Chondrocyte (in vitro differentiated cells): Measurements from ENCODE around the gene PDRG1. TPM values are rescaled to one million over a fixed set of nuclear protein-coding genes. Genes with fewer than 3 reads are reported as not detected.

Experiments
- DNase-seq: peaks from one replicate; pipeline ENCODE4 v3.0.0; 2021; ENCODE audit warnings: mixed read lengths, low spot score
- H3K27ac Mint-ChIP-seq: one replicate; pipeline ENCODE4 v1.8.0; 2021; ENCODE audit warnings: mild to moderate bottlenecking, moderate library complexity, mixed read lengths; ENCODE audit not compliant: unreplicated experiment
- H3K27me3 Mint-ChIP-seq: 2 replicates; pipeline ENCODE4 v1.8.0; 2021; ENCODE audit warnings: low read depth, mixed read lengths
- H3K36me3 Mint-ChIP-seq: 2 replicates; pipeline ENCODE4 v1.8.0; 2021; ENCODE audit warnings: low read depth, mixed read lengths
- H3K4me1 Mint-ChIP-seq: 2 replicates; pipeline ENCODE4 v1.8.0; 2021; ENCODE audit warnings: low read depth, mild to moderate bottlenecking, mixed read lengths
- H3K4me3 Mint-ChIP-seq: one replicate; pipeline ENCODE4 v1.8.0; 2021; ENCODE audit warnings: mild to moderate bottlenecking, moderate library complexity, mixed read lengths; ENCODE audit not compliant: unreplicated experiment
- H3K9me3 Mint-ChIP-seq: 2 replicates; pipeline ENCODE4 v1.8.0; 2021; ENCODE audit warnings: low read depth, mixed read lengths
- total RNA-seq: library from RNA; stranded (reverse); gene quantifications from 3 replicates; pipeline ENCODE4 v1.2.1, GENCODE V29; 2021
- TF ChIP-seq, protein P1 (sequence below): fragments of 200-600 bp; sonication (generic); IDR thresholded peaks from 2 replicates; pipeline ENCODE4 v1.5.0; 2021; ENCODE audit warnings: antibody characterized with exemption, mild to moderate bottlenecking, moderate library complexity

PDRG1 gene
- total RNA-seq, 1 donor from 2014 or later, result 19.0 TPM

DNA sequence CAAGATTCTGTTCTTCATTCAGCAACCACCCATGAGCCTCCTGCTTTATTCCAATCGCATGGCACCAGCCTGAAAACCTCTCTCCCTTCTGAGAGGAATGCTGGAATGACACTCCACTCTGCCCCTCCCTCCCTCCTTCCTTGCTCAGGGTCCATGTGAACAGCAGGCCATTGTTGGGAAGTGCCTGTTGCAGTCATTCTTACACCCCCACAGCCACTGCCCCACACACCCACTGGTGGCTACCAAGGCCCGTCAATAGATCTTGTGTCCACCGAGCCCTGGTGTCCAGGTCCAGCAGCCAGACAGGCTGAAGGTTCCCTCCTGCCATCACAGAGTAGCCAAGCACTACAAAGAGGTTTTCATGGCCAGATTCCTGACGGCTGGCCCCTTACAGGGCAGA is 6.5 kb downstream of the PDRG1 start:
- TF ChIP-seq, protein P1, sequence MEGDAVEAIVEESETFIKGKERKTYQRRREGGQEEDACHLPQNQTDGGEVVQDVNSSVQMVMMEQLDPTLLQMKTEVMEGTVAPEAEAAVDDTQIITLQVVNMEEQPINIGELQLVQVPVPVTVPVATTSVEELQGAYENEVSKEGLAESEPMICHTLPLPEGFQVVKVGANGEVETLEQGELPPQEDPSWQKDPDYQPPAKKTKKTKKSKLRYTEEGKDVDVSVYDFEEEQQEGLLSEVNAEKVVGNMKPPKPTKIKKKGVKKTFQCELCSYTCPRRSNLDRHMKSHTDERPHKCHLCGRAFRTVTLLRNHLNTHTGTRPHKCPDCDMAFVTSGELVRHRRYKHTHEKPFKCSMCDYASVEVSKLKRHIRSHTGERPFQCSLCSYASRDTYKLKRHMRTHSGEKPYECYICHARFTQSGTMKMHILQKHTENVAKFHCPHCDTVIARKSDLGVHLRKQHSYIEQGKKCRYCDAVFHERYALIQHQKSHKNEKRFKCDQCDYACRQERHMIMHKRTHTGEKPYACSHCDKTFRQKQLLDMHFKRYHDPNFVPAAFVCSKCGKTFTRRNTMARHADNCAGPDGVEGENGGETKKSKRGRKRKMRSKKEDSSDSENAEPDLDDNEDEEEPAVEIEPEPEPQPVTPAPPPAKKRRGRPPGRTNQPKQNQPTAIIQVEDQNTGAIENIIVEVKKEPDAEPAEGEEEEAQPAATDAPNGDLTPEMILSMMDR, result no peak
- no peak overlapping the region for H3K4me3 Mint-ChIP-seq
- H3K36me3 Mint-ChIP-seq, result peaks cover 44% of the 10 kb centered on the region

DNA sequence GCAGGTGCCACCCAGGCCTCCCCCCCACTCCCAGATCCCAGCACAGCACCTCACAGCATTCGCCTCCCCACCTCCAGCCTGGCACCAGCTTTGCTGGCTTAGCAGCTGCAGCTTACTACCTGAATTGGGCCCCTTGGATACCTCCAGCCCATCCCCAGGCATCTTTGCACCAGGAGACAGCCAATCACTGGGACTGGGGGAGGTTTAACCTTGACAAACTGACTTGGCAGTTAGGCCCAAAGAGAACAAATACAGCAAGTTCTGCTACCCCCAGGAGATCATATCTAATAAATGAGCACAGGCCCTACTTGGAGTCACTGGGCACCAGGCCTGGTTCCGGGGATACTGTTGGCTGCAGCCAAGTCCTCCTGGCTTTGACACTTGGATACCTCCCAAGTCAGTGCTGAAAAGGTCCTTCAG is 8.8 kb downstream of the PDRG1 start:
- TF ChIP-seq, protein P1, result no peak
- no peak for DNase-seq
- no peak overlapping the region for H3K4me3 Mint-ChIP-seq
- H3K27me3 Mint-ChIP-seq, result peaks cover 7% of the 10 kb centered on the region
- no peak overlapping the region for H3K27ac Mint-ChIP-seq
- peaks cover under 1% of the 10 kb centered on the region for H3K9me3 Mint-ChIP-seq
- peaks cover 30% of the 10 kb centered on the region for H3K36me3 Mint-ChIP-seq
- no peaks in the 10 kb centered on the region for H3K4me1 Mint-ChIP-seq

More for the DNA sequence above, 6.5 kb downstream of the PDRG1 start:
- no peaks in the 10 kb centered on the region for H3K27me3 Mint-ChIP-seq
- DNase-seq, result no peak
- H3K27ac Mint-ChIP-seq, result no peak overlapping the region
- peaks cover 11% of the 10 kb centered on the region for H3K4me1 Mint-ChIP-seq
- peaks cover 3% of the 10 kb centered on the region for H3K9me3 Mint-ChIP-seq

DNA sequence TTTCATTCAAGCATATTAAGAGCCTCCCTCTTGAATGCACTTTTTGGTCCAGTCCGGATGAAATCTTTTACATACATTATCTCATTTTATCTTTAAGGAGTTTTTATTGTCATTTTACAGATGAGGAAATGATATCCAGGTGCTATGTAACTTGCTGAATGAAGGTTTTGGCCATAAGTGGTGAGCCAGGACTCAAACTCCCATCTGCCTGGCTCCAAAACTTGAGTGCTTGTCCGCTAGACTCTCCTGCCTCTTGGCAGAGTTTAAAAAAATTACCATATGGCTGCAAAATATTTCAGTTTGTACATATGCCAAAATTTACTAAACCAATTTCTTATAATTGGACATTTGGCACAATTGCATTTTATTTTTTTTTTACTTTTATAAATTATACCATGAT is 12.2 kb downstream of the PDRG1 start:
- H3K27me3 Mint-ChIP-seq, result peaks cover 8% of the 10 kb centered on the region
- H3K9me3 Mint-ChIP-seq, result no peaks in the 10 kb centered on the region

DNA sequence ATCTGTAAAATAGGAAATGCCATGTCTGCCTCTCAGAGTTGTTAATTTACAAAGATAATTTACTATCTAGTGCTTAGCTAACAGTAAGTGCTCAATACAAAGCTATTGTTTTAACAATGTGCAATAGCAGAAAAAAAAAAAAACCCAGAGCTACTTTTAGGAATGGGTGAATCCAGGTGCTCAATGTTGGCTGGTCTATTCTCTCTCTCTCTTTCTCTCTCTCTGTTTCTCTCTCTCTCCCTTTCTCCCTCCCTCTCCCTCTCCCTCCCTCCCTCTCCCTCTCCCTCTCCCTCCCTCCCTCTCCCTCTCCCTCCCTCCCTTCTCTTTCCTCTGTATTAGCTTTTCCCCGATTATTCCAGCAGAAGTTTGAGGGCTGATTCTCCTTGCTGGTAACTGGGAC is 14.0 kb downstream of the PDRG1 start:
- H3K36me3 Mint-ChIP-seq, result no peaks in the 10 kb centered on the region
- no peak for DNase-seq
- H3K4me1 Mint-ChIP-seq, result no peaks in the 10 kb centered on the region
- H3K4me3 Mint-ChIP-seq, result no peak overlapping the region
- H3K27me3 Mint-ChIP-seq, result peaks cover 8% of the 10 kb centered on the region
- H3K27ac Mint-ChIP-seq, result no peak overlapping the region
- no peaks in the 10 kb centered on the region for H3K9me3 Mint-ChIP-seq
- TF ChIP-seq, protein P1, result no peak

More for the DNA sequence above, 12.2 kb downstream of the PDRG1 start:
- no peak for DNase-seq
- TF ChIP-seq, protein P1, result no peak
- Mint-ChIP-seq H3K4me3 (no peak overlapping the region), H3K4me1 (no peaks in the 10 kb centered on the region), H3K27ac (no peak overlapping the region), H3K36me3 (peaks cover 4% of the 10 kb centered on the region)

DNA sequence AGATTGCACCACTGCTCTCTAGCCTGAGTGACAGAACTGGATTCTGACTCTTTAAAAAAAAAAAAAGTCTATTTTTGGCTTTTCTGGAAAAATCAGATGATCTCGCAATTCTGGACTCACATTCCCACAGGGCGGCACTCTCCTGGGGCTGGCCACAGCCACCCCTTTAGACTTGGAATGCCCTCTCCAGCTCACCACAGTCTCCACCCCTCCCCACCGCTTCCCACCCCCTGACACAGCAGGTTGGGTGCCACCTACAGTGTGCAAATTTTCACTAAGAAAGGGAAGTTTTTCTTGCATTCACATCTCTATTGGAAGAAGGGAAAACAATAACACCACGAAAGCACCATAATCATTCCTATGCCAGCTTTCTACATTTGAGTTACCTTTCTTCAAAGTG is 15.4 kb downstream of the PDRG1 start:
- DNase-seq, result peak; percentile 47
- Mint-ChIP-seq H3K9me3 (no peaks in the 10 kb centered on the region), H3K4me1 (no peaks in the 10 kb centered on the region), H3K27ac (no peak overlapping the region), H3K36me3 (no peaks in the 10 kb centered on the region), H3K4me3 (no peak overlapping the region), H3K27me3 (peaks cover 13% of the 10 kb centered on the region)
- TF ChIP-seq, protein P1, result no peak
